ENCODE measurements around the gene MAP3K7CL. TPM values are rescaled to one million over a fixed set of nuclear protein-coding genes. Genes with fewer than 3 reads are reported as not detected.

The MAP3K7CL gene
- polyA plus RNA-seq, 1 donor (not counting 4 experiments of a cell fraction or from before 2014, with no cell fraction given), result 17.3 TPM

DNA sequence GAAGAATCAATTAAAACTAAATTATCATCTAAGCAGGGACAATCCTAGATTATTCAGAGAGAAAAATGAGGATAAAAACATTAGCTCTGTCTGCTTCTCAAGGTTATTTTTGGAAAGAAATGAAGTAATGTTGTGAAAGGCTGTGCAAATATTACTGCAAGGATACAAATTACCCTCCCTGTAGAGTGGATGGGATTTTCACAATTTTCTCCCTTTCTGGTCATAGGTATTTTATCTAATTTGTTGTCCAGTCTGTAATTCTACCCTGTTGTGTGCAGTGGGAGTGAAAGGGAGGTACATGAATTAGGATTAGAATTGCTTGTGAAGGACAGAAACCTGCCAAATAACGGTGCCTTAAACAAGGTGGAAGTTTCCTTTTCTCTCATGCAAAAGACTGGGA lies 54.7 kb downstream of the MAP3K7CL start:
- FAIRE-seq (no peak), DNase-seq (ENCODE audit: low read depth, low spot score) (no peak)
- H2AFZ ChIP-seq (ENCODE audit: control insufficient read depth, low read length), result no peak overlapping the region
- H3K4me2 ChIP-seq (ENCODE audit: control insufficient read depth, extremely low read depth, insufficient read depth, low read depth, low read length), result no peak overlapping the region
- no peaks in the 10 kb centered on the region for H4K20me1 ChIP-seq (ENCODE audit: control insufficient read depth, extremely low read depth, insufficient read depth, low read length)
- H3K9me1 ChIP-seq (ENCODE audit: control insufficient read depth, extremely low read depth, insufficient read depth, low read length), result no peaks in the 10 kb centered on the region
- no peaks in the 10 kb centered on the region for H3K9me3 ChIP-seq (ENCODE audit: control insufficient read depth, low read depth, low read length)
- no peaks in the 10 kb centered on the region for H3K79me2 ChIP-seq (ENCODE audit: control insufficient read depth, insufficient read depth, low read length)
- TF ChIP-seq EZH2 (IDR thresholded peaks at IDR 0.05; ENCODE audit: low read length), result no peak
- TF ChIP-seq, protein P1, sequence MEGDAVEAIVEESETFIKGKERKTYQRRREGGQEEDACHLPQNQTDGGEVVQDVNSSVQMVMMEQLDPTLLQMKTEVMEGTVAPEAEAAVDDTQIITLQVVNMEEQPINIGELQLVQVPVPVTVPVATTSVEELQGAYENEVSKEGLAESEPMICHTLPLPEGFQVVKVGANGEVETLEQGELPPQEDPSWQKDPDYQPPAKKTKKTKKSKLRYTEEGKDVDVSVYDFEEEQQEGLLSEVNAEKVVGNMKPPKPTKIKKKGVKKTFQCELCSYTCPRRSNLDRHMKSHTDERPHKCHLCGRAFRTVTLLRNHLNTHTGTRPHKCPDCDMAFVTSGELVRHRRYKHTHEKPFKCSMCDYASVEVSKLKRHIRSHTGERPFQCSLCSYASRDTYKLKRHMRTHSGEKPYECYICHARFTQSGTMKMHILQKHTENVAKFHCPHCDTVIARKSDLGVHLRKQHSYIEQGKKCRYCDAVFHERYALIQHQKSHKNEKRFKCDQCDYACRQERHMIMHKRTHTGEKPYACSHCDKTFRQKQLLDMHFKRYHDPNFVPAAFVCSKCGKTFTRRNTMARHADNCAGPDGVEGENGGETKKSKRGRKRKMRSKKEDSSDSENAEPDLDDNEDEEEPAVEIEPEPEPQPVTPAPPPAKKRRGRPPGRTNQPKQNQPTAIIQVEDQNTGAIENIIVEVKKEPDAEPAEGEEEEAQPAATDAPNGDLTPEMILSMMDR (optimal IDR thresholded peaks at IDR 0.05 in 1 of 3, IDR thresholded peaks at IDR 0.05 in 1 of 3, conservative IDR thresholded peaks at IDR 0.05 in 1 of 3; ENCODE audit: extremely low read depth in 1 of 3, insufficient read depth in 2 of 3, low read length in 3 of 3), result no peak
- peaks cover 48% of the 10 kb centered on the region for H3K4me1 ChIP-seq (ENCODE audit: control insufficient read depth, extremely low read depth, insufficient read depth, low read length)
- no peak overlapping the region for H3K27ac ChIP-seq (ENCODE audit: control insufficient read depth, insufficient read depth, low read length)
- dilution Hi-C loops (cut with MboI; ENCODE audit: extremely low pct_ligation_motif_present, low sequenced_read_pairs), result no loop called here
- H3K27me3 ChIP-seq (ENCODE audit: control insufficient read depth, extremely low read depth, insufficient read depth, low read length), result no peaks in the 10 kb centered on the region
- H3K36me3 ChIP-seq (ENCODE audit: control insufficient read depth in 2 of 2, extremely low read depth in 1 of 2, insufficient read depth in 2 of 2, low read length in 2 of 2), result no peaks in the 10 kb centered on the region
- no peak overlapping the region for H3K9ac ChIP-seq (ENCODE audit: control insufficient read depth, extremely low read depth, insufficient read depth, low read length)
- no peak overlapping the region for H3K4me3 ChIP-seq (ENCODE audit: control insufficient read depth in 2 of 3, extremely low read depth in 1 of 3, insufficient read depth in 2 of 3, low read depth in 1 of 3, low read length in 3 of 3)

DNA sequence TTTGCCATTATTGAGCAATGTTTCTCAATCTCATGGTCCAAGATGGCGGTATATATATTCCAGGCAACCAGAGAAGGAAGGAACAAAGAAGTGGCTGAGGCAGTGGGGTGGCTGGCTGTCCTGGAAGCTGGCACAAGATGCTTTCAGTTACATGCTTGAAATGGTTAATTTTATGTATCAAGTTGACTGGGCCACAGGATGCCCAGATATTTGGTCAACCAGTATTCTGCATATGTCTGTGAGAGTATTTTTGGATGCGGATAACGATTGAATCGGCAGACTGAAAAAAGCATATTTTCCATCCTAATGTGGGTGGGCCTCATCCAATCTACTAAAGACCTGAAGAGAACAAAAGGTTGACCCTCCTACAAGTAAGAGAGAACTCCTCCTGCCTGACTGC lies 55.2 kb downstream of the MAP3K7CL start:
- no peak for DNase-seq (ENCODE audit: low read depth, low spot score)
- no peaks in the 10 kb centered on the region for H3K27me3 ChIP-seq (ENCODE audit: control insufficient read depth, extremely low read depth, insufficient read depth, low read length)
- H3K9me1 ChIP-seq (ENCODE audit: control insufficient read depth, extremely low read depth, insufficient read depth, low read length), result no peaks in the 10 kb centered on the region
- no peak overlapping the region for H3K4me3 ChIP-seq (ENCODE audit: control insufficient read depth in 2 of 3, extremely low read depth in 1 of 3, insufficient read depth in 2 of 3, low read depth in 1 of 3, low read length in 3 of 3)
- dilution Hi-C loops (cut with MboI; ENCODE audit: extremely low pct_ligation_motif_present, low sequenced_read_pairs), result no loop called here
- H2AFZ ChIP-seq (ENCODE audit: control insufficient read depth, low read length), result no peak overlapping the region
- no peaks in the 10 kb centered on the region for H3K36me3 ChIP-seq (ENCODE audit: control insufficient read depth in 2 of 2, extremely low read depth in 1 of 2, insufficient read depth in 2 of 2, low read length in 2 of 2)
- TF ChIP-seq EZH2 (IDR thresholded peaks at IDR 0.05; ENCODE audit: low read length), result no peak
- TF ChIP-seq, protein P1 (optimal IDR thresholded peaks at IDR 0.05 in 1 of 3, IDR thresholded peaks at IDR 0.05 in 1 of 3, conservative IDR thresholded peaks at IDR 0.05 in 1 of 3; ENCODE audit: extremely low read depth in 1 of 3, insufficient read depth in 2 of 3, low read length in 3 of 3), result no peak
- no peaks in the 10 kb centered on the region for H3K9me3 ChIP-seq (ENCODE audit: control insufficient read depth, low read depth, low read length)
- H3K27ac ChIP-seq (ENCODE audit: control insufficient read depth, insufficient read depth, low read length), result no peak overlapping the region
- no peaks in the 10 kb centered on the region for H3K79me2 ChIP-seq (ENCODE audit: control insufficient read depth, insufficient read depth, low read length)
- no peak overlapping the region for H3K4me2 ChIP-seq (ENCODE audit: control insufficient read depth, extremely low read depth, insufficient read depth, low read depth, low read length)
- no peak overlapping the region for H3K9ac ChIP-seq (ENCODE audit: control insufficient read depth, extremely low read depth, insufficient read depth, low read length)
- no peak for FAIRE-seq
- peaks cover 48% of the 10 kb centered on the region for H3K4me1 ChIP-seq (ENCODE audit: control insufficient read depth, extremely low read depth, insufficient read depth, low read length)
- H4K20me1 ChIP-seq (ENCODE audit: control insufficient read depth, extremely low read depth, insufficient read depth, low read length), result no peaks in the 10 kb centered on the region

Data from keratinocyte (primary cell).